Measurements from ENCODE around the gene CSAD. TPM values are rescaled to one million over a fixed set of nuclear protein-coding genes. Genes with fewer than 3 reads are reported as not detected.

CSAD gene
- polyA plus RNA-seq (ENCODE audit: insufficient read length in 4 of 4) = 100 to 1,000 TPM in 1 of 4 donors, 10 to 100 TPM in 3; 32.9 to 117 (median 70.5) TPM

GRCh38 chr12:53180220-53180930 is at the start of gene CSAD, which contains the start of gene ZNF740:
TSS of gene CSAD (minus strand) at chr12:53180925. CDS start at chr12:53173470, 7,455 bp downstream.
TSS of gene ZNF740 (plus strand) at chr12:53180722. CDS start at chr12:53181984, 1,262 bp downstream.
- DNase-seq (ENCODE audit: low read depth in 4 of 4, low spot score in 3 of 4) = peak; percentile 93 to 95 (median 94)

- no peak for DNase-seq (ENCODE audit: low read depth in 4 of 4, low spot score in 3 of 4)
Measured at GRCh38 chr12:53230108-53230845, 49.6 kb upstream of the CSAD start.

GRCh38 chr12:53229454-53229853 is 48.7 kb upstream of the CSAD start:
- DNase-seq (ENCODE audit: low read depth in 4 of 4, low spot score in 3 of 4) = no peak

GRCh38 chr12:53227836-53228235 is 47.1 kb upstream of the CSAD start:
- DNase-seq (ENCODE audit: low read depth in 4 of 4, low spot score in 3 of 4) = no peak

GRCh38 chr12:53227341-53227740 is 46.6 kb upstream of the CSAD start:
- DNase-seq (ENCODE audit: low read depth in 4 of 4, low spot score in 3 of 4) = no peak

GRCh38 chr12:53226815-53227214 is 46.1 kb upstream of the CSAD start:
- no peak for DNase-seq (ENCODE audit: low read depth in 4 of 4, low spot score in 3 of 4)

- DNase-seq (ENCODE audit: low read depth in 4 of 4, low spot score in 3 of 4) = no peak
Measured at GRCh38 chr12:53225635-53226424, 45.1 kb upstream of the CSAD start.

- DNase-seq (ENCODE audit: low read depth in 4 of 4, low spot score in 3 of 4) = no peak
Measured at GRCh38 chr12:53224897-53225634, 44.3 kb upstream of the CSAD start.

GRCh38 chr12:53224061-53224896 is 43.6 kb upstream of the CSAD start:
- no peak for DNase-seq (ENCODE audit: low read depth in 4 of 4, low spot score in 3 of 4)

GRCh38 chr12:53223389-53224060 is 42.8 kb upstream of the CSAD start:
- no peak for DNase-seq (ENCODE audit: low read depth in 4 of 4, low spot score in 3 of 4)

GRCh38 chr12:53222806-53223261 is 42.1 kb upstream of the CSAD start:
- no peak for DNase-seq (ENCODE audit: low read depth in 4 of 4, low spot score in 3 of 4)

GRCh38 chr12:53222170-53222721 is 41.5 kb upstream of the CSAD start:
- no peak for DNase-seq (ENCODE audit: low read depth in 4 of 4, low spot score in 3 of 4)

- no peak for DNase-seq (ENCODE audit: low read depth in 4 of 4, low spot score in 3 of 4)
Measured at GRCh38 chr12:53221203-53222080, 40.7 kb upstream of the CSAD start.

- peak in 3 of 4 donors; percentile 72 to 84 (median 80) for DNase-seq (ENCODE audit: low read depth in 4 of 4, low spot score in 3 of 4)
Measured at GRCh38 chr12:53220694-53221202, 40.0 kb upstream of the CSAD start.

GRCh38 chr12:53219956-53220693 is 39.4 kb upstream of the CSAD start:
- DNase-seq (ENCODE audit: low read depth in 4 of 4, low spot score in 3 of 4) = no peak

GRCh38 chr12:53219292-53219955 is 38.7 kb upstream of the CSAD start:
- no peak for DNase-seq (ENCODE audit: low read depth in 4 of 4, low spot score in 3 of 4)

Measured in left renal pelvis (tissue), 4 donors.